ENCODE data around the gene ZNF766.

DNA sequence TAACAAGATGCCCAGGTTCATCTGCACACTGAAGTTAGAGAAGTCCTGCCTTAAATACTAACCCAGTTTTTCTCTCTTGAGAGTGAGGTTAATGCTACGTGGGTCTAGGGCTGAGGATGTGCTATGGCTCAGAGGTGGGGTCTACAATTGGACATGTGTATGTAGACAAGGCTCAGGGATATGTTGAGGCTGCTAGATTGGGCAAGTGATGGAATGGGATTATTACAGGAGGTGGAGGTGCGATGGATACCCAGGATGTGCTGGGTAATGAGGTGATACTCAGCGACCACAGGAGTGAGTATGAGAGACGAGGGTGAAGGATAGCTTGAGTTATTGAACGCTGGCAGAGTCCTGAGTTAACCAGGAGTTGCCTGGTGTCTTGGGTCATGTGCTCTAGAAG is 41.4 kb upstream of the ZNF766 start:
- TF ChIP-seq POLR2AphosphoS5 (IDR thresholded peaks at IDR 0.05; ENCODE audit: low read depth, low read length) (peak; percentile 37), SPI1 (IDR thresholded peaks at IDR 0.05; ENCODE audit: low read depth, low read length) (no peak), POLR2A (IDR thresholded peaks at IDR 0.05; ENCODE audit: low read depth, low read length) (peak; percentile 47; the same call in 1 of the 2 replicates), PAX5 (IDR thresholded peaks at IDR 0.05; ENCODE audit: insufficient read depth, low read length, severe bottlenecking) (no peak)

Data from GM12891 (cell line).